Upper lobe of right lung (tissue), 1 donor: ENCODE measurements around the gene DLG2. TPM values are rescaled to one million over a fixed set of nuclear protein-coding genes. Genes with fewer than 3 reads are reported as not detected.

Experiments used
- ATAC-seq: fragments of 200-7000 bp; cut with Tn5 transposase; one replicate; pipeline ENCODE4 v1.9.1; 2020; ENCODE audit warnings: mild to moderate bottlenecking, moderate library complexity
- DNase-seq: peaks from one replicate; pipeline ENCODE4 v3.0.0-alpha.2; 2020
- H3K27ac ChIP-seq: fragments of 200-600 bp; one replicate; pipeline ENCODE4 v1.8.0; 2022
- H3K27me3 ChIP-seq: fragments of 200-600 bp; one replicate; pipeline ENCODE4 v1.8.0; 2022; ENCODE audit warnings: mild to moderate bottlenecking
- H3K36me3 ChIP-seq: fragments of 200-600 bp; one replicate; pipeline ENCODE4 v1.8.0; 2022
- H3K4me1 ChIP-seq: fragments of 200-600 bp; one replicate; pipeline ENCODE4 v1.8.0; 2022
- H3K4me3 ChIP-seq: fragments of 200-600 bp; one replicate; pipeline ENCODE4 v1.8.0; 2022; ENCODE audit warnings: mild to moderate bottlenecking
- H3K9me3 ChIP-seq: fragments of 200-600 bp; one replicate; pipeline ENCODE4 v1.8.0; 2022
- intact Hi-C: fragments of 100-400 bp; cut with DNase I; formaldehyde crosslinking; loops from one replicate; pipeline ENCODE4 v1.11.0; 2022
- total RNA-seq: library from RNA; stranded (reverse); fragmentation: NEBNext Ultra II Directional; extraction: Animal tissue kit (Norgen Biotek cat#: 25700); gene quantifications from one replicate; pipeline ENCODE4 v1.2.1, GENCODE V29; 2021
- TF ChIP-seq, protein P1 (sequence below): fragments of 200-600 bp; IDR thresholded peaks from one replicate; pipeline ENCODE4 v1.8.0; 2022; ENCODE audit warnings: antibody characterized with exemption
- donor health status: DM: no; HTN: yes; CAD: no; lungs with severe emphysema.

DLG2 gene
- total RNA-seq, 1 donor from 2014 or later: 9.7 TPM

GRCh38 chr11:83540112-83540675 is 2086.9 kb downstream of the DLG2 start:
- H3K9me3 ChIP-seq: no peaks in the 10 kb centered on the region
- H3K27ac ChIP-seq: no peak overlapping the region
- intact Hi-C loops: no loop called here
- TF ChIP-seq, protein P1, sequence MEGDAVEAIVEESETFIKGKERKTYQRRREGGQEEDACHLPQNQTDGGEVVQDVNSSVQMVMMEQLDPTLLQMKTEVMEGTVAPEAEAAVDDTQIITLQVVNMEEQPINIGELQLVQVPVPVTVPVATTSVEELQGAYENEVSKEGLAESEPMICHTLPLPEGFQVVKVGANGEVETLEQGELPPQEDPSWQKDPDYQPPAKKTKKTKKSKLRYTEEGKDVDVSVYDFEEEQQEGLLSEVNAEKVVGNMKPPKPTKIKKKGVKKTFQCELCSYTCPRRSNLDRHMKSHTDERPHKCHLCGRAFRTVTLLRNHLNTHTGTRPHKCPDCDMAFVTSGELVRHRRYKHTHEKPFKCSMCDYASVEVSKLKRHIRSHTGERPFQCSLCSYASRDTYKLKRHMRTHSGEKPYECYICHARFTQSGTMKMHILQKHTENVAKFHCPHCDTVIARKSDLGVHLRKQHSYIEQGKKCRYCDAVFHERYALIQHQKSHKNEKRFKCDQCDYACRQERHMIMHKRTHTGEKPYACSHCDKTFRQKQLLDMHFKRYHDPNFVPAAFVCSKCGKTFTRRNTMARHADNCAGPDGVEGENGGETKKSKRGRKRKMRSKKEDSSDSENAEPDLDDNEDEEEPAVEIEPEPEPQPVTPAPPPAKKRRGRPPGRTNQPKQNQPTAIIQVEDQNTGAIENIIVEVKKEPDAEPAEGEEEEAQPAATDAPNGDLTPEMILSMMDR: no peak
- no peaks in the 10 kb centered on the region for H3K27me3 ChIP-seq
- H3K4me3 ChIP-seq: no peak overlapping the region
- ATAC-seq (no peak), DNase-seq (no peak)
- H3K36me3 ChIP-seq: no peaks in the 10 kb centered on the region
- H3K4me1 ChIP-seq: no peaks in the 10 kb centered on the region

- H3K4me1 ChIP-seq: no peaks in the 10 kb centered on the region
- H3K4me3 ChIP-seq: no peak overlapping the region
- TF ChIP-seq, protein P1: no peak
- no peaks in the 10 kb centered on the region for H3K36me3 ChIP-seq
- ATAC-seq (no peak), DNase-seq (no peak)
- H3K9me3 ChIP-seq: no peaks in the 10 kb centered on the region
- no peak overlapping the region for H3K27ac ChIP-seq
- intact Hi-C loops: no loop called here
- no peaks in the 10 kb centered on the region for H3K27me3 ChIP-seq
These were observed 2088.9 kb downstream of the DLG2 start for GRCh38 chr11:83538286-83538685.

DNA sequence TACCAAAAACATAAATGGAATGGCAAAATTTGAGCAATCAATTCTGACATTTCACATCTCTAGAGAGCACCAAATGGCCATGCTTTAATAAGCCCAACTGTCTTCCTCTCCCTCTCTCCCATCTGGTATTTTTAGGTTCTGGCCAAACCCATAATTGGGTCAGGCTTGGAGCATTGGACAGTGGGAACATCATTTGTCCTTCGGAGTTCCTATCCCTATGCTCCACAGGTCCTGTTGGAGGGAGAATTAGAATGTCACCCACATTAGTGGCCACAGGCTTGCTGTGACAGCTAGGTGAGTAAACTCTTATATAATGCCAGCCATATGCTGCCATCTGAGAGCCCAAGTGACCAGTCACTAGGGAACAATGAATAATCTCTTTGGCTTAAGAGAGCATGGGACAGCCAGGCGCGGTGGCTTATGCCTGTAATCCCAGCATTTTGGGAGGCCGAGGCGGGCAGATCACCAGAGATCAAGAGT is 2090.0 kb downstream of the DLG2 start:
- no peak overlapping the region for H3K4me3 ChIP-seq
- intact Hi-C loops: no loop called here
- H3K27ac ChIP-seq: no peak overlapping the region
- H3K9me3 ChIP-seq: no peaks in the 10 kb centered on the region
- no peaks in the 10 kb centered on the region for H3K36me3 ChIP-seq
- H3K4me1 ChIP-seq: no peaks in the 10 kb centered on the region
- ATAC-seq (no peak), DNase-seq (no peak)
- H3K27me3 ChIP-seq: no peaks in the 10 kb centered on the region
- TF ChIP-seq, protein P1: no peak

GRCh38 chr11:83533166-83533565 is 2094.0 kb downstream of the DLG2 start:
- no peaks in the 10 kb centered on the region for H3K27me3 ChIP-seq
- no peaks in the 10 kb centered on the region for H3K4me1 ChIP-seq
- no peaks in the 10 kb centered on the region for H3K9me3 ChIP-seq
- no peaks in the 10 kb centered on the region for H3K36me3 ChIP-seq
- ATAC-seq (no peak), DNase-seq (no peak)
- no peak overlapping the region for H3K27ac ChIP-seq
- TF ChIP-seq, protein P1: no peak
- intact Hi-C loops: no loop called here
- H3K4me3 ChIP-seq: no peak overlapping the region

DNA sequence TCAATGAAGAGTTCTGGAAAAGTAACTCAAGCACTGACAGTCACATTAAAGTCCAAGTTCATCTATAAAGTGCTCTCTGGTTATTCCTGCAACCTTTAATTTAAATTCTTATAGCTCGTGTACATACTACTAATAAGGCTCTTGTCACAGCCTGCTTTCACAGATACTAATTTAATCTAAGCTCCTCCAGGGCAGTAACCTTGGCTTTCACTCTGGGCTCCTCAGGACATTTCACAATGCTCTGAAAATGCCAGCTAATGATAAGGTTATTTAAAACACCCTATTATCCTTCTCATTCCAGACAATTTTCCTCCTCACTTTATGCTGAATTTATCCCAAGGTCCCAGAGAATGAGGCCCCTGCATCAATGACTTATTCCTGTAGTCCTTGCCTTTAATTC is 2098.3 kb downstream of the DLG2 start:
- H3K36me3 ChIP-seq: no peaks in the 10 kb centered on the region

More for the DNA sequence above, 2098.3 kb downstream of the DLG2 start:
- Histone ChIP-seq H3K9me3 (no peaks in the 10 kb centered on the region), H3K4me1 (no peaks in the 10 kb centered on the region), H3K27ac (no peak overlapping the region), H3K4me3 (no peak overlapping the region), H3K27me3 (no peaks in the 10 kb centered on the region)
- no peak for DNase-seq
- TF ChIP-seq, protein P1: no peak
- ATAC-seq: no peak
- intact Hi-C loops: no loop called here
